Lung (tissue), 12 donors: ENCODE measurements around the gene ZBTB7A. TPM values are rescaled to one million over a fixed set of nuclear protein-coding genes. Genes with fewer than 3 reads are reported as not detected.
A peak's percentile ranks its signal among the peaks of the same experiment; 100 is the strongest.

Experiments used
- ATAC-seq: fragments of 200-7000 bp; cut with Tn5 transposase; one replicate; pipeline ENCODE4 v1.9.1; 2020; ENCODE audit warnings: moderate number of reproducible peaks; ENCODE audit not compliant: insufficient read depth, low FRiP score
- DNase-seq, 3 donors: peaks; one replicate each; pipeline ENCODE4 v3.0.0-alpha.2; 2013 to 2017
- H3K27ac ChIP-seq, 2 donors: one replicate each; pipeline ENCODE4 v1.5.1; 2013; ENCODE audit warnings: mild to moderate bottlenecking in 2 of 2, moderate library complexity in 2 of 2, control low read depth in 1 of 2, inconsistent platforms in 1 of 2, low read depth in 1 of 2, low read length in 1 of 2
- H3K27me3 ChIP-seq, 3 donors: one replicate each; pipeline ENCODE4 v1.5.1; 2013; ENCODE audit warnings: low read length in 2 of 3; ENCODE audit not compliant: control insufficient read depth in 3 of 3, insufficient read depth in 3 of 3
- H3K36me3 ChIP-seq, 4 donors: one replicate each; pipeline ENCODE4 v1.5.1; 2013; ENCODE audit warnings: low read length in 4 of 4, mild to moderate bottlenecking in 1 of 4, moderate library complexity in 1 of 4; ENCODE audit not compliant: control insufficient read depth in 4 of 4, insufficient read depth in 4 of 4
- H3K4me1 ChIP-seq, 5 donors: one replicate each; pipeline ENCODE4 v1.5.1; 2013; ENCODE audit warnings: low read length in 5 of 5, mild to moderate bottlenecking in 2 of 5, moderate library complexity in 1 of 5; ENCODE audit not compliant: control insufficient read depth in 5 of 5, insufficient read depth in 5 of 5
- H3K4me3 ChIP-seq: one replicate; pipeline ENCODE4 v1.5.1; 2013; ENCODE audit warnings: mild to moderate bottlenecking, control low read depth, moderate library complexity
- H3K9ac ChIP-seq, 2 donors: one replicate each; pipeline ENCODE4 v1.5.1; 2013; ENCODE audit warnings: low read length in 2 of 2, control low read depth in 1 of 2; ENCODE audit not compliant: insufficient read depth in 1 of 2
- H3K9me3 ChIP-seq, 4 donors: one replicate each; pipeline ENCODE4 v1.5.1; 2013; ENCODE audit warnings: low read length in 3 of 4, mild to moderate bottlenecking in 1 of 4, moderate library complexity in 1 of 4; ENCODE audit not compliant: control insufficient read depth in 4 of 4, insufficient read depth in 3 of 4
- WGBS, 2 donors: extraction: QIAGEN DNeasy Blood & Tissue Kit; methylation state at CpG; one replicate each; pipeline ENCODE4 v1.1.7; 2013; 5-methylcytosine and 5-hydroxymethylcytosine counted together
- polyA plus RNA-seq, 2 donors: library from polyadenylated mRNA; stranded (reverse); fragments of 200-250 nt; gene quantifications; one replicate each; pipeline ENCODE4 v1.2.1, GENCODE V29; 2013
- total RNA-seq, 2 donors: library from RNA; depleted of rRNA in 1 of 2; stranded (reverse); fragments of >200 nt in 1 of 2; gene quantifications; one replicate each; pipeline ENCODE4 v1.2.1, GENCODE V29; 2014 to 2021
- TF ChIP-seq, protein P1 (sequence below): IDR thresholded peaks from 2 replicates; pipeline ENCODE4 v1.5.1; 2012; ENCODE audit warnings: mild to moderate bottlenecking; ENCODE audit errors: control extremely low read depth, extremely low read depth
- donor health status: control.
- donor health status: control.
- donor health status: Bipolar disorder and iron deficiency.
- donor health status: healthy.
- donor health status: DM: yes; HTN: yes; CAD: no.

The ZBTB7A gene
- total and polyA plus RNA-seq, 4 donors, result 13.4 to 68.0 (median 19.5) TPM

DNA sequence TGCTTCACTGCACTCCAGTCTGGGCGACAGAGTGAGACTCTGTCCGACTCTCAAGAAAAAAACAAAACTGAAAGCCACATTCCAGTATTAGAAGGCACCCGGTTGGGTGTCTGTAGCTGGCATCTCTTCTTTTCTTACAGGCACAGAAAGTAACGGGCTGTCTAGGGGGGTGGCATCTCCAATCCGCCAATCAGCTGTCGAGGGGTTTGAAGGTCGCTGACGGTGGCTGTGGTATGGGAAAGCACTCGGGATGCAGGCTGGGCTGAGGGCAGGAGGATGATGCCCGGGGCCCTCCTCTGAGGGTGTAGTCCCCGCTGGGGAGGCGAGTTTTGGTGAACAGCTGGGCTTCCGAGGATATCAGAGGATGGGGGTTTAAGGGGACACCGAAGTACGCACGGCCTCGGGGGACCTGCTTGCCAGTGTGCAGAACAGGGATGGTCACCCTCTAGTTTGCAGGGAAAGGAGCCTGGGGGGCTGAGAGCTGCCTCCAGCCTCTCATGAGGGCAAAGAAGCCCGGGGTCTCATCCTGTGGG lies 27.0 kb upstream of the ZBTB7A start:
- H3K4me1 ChIP-seq, result peaks cover 0 to 4% (median 0%) of the 10 kb centered on the region in 5 donors
- 95 to 96% methylated on average over 18 of the region's 18 CpGs for WGBS, 2 donors
- H3K4me3 ChIP-seq, result no peak overlapping the region
- TF ChIP-seq, protein P1, sequence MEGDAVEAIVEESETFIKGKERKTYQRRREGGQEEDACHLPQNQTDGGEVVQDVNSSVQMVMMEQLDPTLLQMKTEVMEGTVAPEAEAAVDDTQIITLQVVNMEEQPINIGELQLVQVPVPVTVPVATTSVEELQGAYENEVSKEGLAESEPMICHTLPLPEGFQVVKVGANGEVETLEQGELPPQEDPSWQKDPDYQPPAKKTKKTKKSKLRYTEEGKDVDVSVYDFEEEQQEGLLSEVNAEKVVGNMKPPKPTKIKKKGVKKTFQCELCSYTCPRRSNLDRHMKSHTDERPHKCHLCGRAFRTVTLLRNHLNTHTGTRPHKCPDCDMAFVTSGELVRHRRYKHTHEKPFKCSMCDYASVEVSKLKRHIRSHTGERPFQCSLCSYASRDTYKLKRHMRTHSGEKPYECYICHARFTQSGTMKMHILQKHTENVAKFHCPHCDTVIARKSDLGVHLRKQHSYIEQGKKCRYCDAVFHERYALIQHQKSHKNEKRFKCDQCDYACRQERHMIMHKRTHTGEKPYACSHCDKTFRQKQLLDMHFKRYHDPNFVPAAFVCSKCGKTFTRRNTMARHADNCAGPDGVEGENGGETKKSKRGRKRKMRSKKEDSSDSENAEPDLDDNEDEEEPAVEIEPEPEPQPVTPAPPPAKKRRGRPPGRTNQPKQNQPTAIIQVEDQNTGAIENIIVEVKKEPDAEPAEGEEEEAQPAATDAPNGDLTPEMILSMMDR, result no peak
- ATAC-seq, result no peak
- no peaks in the 10 kb centered on the region for H3K27me3 ChIP-seq
- no peak overlapping the region for H3K9ac ChIP-seq
- H3K9me3 ChIP-seq, result no peaks in the 10 kb centered on the region
- H3K27ac ChIP-seq, result no peak overlapping the region
- peaks cover 2 to 49% (median 12%) of the 10 kb centered on the region in 4 donors for H3K36me3 ChIP-seq
- DNase-seq, result no peak

DNA sequence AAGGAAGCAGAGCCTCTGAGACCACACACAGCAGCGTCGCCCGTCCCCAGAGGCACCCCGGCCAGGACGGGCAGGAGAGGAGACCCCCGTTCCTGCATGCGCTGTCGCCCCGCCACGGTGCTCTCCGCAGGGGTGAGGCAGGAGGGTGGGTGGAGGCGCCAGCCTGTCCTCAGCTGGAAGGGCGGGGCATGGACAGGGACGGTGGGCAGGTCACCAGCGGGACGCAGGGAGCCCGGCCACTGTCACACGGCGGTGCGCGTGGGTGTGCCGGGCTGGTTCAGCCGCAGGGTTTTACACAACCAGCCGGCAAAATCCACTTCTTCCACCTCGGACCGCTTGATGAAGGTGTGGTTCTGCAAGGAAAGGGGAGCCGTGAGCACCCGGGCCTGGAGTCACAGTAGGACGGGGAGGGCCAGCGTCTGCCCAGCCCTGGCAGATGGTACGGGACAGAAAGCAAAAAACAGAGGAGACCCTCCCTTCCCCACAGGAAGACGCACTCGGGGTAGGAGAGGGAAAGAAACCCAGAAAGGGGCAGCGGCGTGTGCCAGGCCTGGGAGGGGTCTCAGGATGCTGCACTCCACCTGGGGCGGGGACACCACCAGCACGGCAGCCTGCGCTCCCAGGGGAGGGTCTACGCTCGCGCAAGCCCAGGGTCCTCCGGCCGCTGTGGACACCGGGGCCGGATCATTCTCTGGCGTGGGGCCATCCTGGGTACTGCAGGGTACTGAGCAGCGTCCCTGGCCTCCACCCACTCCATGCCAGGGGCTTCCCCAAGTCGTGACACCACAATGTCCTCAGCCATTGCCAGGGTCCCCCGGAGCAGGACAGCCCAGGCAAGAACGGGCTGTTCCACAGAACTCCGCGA lies 23.9 kb upstream of the ZBTB7A start:
- Histone ChIP-seq H3K27ac (peak overlapping the region in 1 of 2 donors; percentile 65), H3K9ac (no peak overlapping the region)
- no peak for ATAC-seq

DNA sequence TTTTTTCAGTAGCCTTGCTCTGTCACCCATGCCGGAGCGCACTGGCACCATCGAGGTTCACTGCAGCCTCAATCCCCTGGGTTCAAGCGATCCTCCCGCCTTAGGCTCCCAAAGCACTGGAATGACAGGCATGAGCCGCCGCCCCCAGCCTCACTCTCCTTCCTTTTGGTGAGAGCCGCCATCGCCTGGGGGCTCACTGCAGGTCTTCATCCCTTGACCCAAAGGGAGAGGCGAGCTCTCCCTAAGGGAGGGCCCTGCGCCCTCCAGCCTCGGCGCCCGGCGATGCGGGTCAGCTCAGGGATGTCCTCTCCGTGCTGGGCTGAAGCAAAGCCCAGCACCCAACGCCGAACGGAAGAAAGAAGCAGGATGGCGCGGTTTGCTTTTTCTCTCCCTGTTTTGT lies 23.2 kb upstream of the ZBTB7A start:
- no peaks in the 10 kb centered on the region for H3K4me1 ChIP-seq
- H3K36me3 ChIP-seq, result peaks cover 2 to 35% (median 6%) of the 10 kb centered on the region in 4 donors
- H3K27ac ChIP-seq, result peak overlapping the region in 1 of 2 donors; percentile 65
- no peaks in the 10 kb centered on the region for H3K9me3 ChIP-seq
- DNase-seq, result no peak
- no peaks in the 10 kb centered on the region for H3K27me3 ChIP-seq
- no peak overlapping the region for H3K9ac ChIP-seq
- no peak for ATAC-seq
- WGBS, 2 donors, result 77 to 90% methylated on average over 22 of the region's 22 CpGs
- TF ChIP-seq, protein P1, result no peak
- no peak overlapping the region for H3K4me3 ChIP-seq

More for the DNA sequence above, 23.9 kb upstream of the ZBTB7A start:
- Histone ChIP-seq H3K36me3 (peaks cover 2 to 39% (median 9%) of the 10 kb centered on the region in 4 donors), H3K9me3 (no peaks in the 10 kb centered on the region), H3K27me3 (no peaks in the 10 kb centered on the region), H3K4me1 (no peaks in the 10 kb centered on the region), H3K4me3 (no peak overlapping the region)
- DNase-seq, result no peak
- WGBS, 2 donors, result 92 to 94% methylated on average over 50 to 52 of the region's 52 CpGs
- TF ChIP-seq, protein P1, result no peak
